Head of caudate nucleus (tissue), 42 donors: ENCODE measurements around the gene MAMLD1.

Experiments used
- DNase-seq, 42 donors: peaks; one replicate each; pipeline versions ENCODE4 v3.0.0 to v3.0.0-alpha.2; 2020 to 2021; ENCODE audit warnings: mixed read lengths in 7 of 42
- intact Hi-C: fragments of 100-400 bp; cut with DNase I; formaldehyde crosslinking; loops from one replicate; pipeline ENCODE4 v1.15.0; 2022

Gene MAMLD1

DNA sequence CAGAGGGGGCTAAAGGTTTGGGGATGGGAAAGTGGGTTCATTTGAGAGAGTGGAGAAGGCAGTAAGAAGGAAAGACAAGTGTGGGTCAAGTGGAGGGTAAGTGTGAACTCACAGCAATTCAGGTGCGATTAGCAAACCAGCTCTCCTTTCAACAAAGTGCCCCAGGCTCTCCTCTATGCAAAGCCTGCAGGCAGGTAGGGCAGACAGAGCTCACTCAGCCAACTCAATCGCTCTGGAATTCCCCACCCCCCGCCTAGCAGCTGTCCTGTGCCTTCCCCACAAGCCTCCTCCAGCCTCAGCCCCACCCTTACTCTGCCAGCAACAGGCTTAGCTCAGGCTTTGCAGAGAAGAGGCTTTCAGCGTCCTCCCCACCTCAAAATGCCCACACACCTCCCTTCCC is 14.8 kb upstream of the MAMLD1 start:
- peak in 1 of 42 donors; percentile 4 for DNase-seq
- intact Hi-C loops = no loop called here

DNA sequence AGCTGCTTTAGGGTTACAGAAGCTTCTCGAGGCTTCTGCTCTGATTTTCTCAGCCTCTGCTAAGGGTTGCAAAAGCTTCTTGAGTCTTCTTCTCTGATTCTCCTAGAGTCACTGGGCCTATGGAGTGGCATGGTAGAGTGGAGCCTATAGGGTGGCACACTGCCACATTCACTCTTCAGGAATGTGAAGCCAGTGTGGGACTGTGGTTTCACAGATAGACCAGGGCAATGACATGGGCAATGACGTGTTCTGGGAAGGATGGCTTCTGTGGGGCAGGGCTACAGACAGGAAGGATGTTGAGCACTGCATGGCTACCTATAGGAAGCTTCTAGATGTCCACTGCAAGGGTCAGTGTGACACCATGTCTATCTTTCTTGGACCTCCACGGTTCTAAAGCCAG is 11.0 kb upstream of the MAMLD1 start:
- intact Hi-C loops = loop anchor here (10.0 kb wide), 1 partner anchor 387 kb away; no protein-coding TSS in a partner anchor

DNA sequence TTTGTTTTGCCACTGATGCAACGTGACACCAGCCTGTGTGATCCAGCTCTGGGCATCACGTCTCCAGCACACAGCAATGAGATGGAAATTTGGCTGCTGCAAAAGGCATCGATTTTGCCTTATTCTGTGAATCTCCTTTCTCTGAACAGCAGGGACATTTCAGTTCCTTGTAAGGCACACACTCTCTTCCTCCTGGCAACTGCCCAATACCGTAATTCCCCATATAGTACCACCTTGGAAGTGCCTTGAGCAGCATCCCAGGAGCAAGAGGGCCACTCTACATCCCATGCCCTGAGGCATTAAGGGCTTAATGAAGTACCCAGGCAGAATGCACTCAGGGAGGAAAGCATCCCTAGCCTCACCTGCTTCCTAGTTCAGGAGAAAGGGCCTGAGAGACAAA is 10.5 kb upstream of the MAMLD1 start:
- DNase-seq = peak in 2 of 42 donors; percentile 9
- intact Hi-C loops = loop anchor here (10.0 kb wide), 1 partner anchor 388 kb away; no protein-coding TSS in a partner anchor

More for the DNA sequence above, 11.0 kb upstream of the MAMLD1 start:
- DNase-seq = no peak

DNA sequence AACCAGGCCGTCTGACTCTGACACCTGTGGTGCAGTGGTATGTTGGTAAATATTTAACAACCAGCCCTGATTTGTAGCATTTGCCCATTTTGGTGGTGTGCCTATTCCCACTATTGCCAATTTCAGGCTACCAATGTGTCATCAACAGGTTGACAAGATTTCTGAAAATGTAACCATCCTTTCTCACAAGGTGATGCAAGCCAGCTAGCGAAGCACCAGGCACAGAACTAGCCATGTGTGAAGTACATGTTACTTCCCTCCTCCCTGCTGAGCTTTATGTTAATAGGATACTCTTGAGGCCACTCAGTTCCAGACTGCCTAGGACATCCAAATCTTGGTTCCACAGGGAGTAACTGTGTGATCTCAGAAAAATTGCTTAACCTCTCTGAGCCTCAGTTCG is 7.2 kb upstream of the MAMLD1 start:
- no peak for DNase-seq
- intact Hi-C loops = loop anchor here (10.0 kb wide), 1 partner anchor 391 kb away; no protein-coding TSS in a partner anchor

- intact Hi-C loops = loop anchor here (10.0 kb wide), 1 partner anchor 393 kb away; no protein-coding TSS in a partner anchor
- no peak for DNase-seq
These were observed 5.3 kb upstream of the MAMLD1 start for GRCh38 chrX:150357790-150358189.

DNA sequence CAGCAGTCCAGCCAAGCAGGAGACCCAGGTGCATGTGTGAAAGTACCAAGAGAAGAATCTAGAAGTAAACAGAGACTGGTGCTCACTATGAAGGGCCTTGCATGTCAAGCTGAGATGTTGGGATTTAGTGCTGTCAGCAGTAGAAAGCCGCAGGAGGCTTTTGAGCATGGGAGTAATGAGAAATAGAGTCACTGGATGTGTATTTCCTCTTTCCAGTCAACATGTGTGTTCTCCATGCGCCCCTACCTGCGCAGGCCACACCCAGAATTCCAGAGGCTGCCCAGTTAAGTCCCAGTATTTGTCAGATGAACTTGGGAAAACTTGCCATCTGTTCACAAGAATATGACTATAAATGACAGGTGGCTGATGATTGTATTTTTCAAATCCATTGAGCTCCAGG is 4.5 kb upstream of the MAMLD1 start:
- intact Hi-C loops = loop anchor here (10.0 kb wide), 1 partner anchor 394 kb away; no protein-coding TSS in a partner anchor
- no peak for DNase-seq

- intact Hi-C loops = loop anchor here (10.0 kb wide), 2 partner anchors 124 to 204 kb away; partner anchors contain the start of gene MTM1
- DNase-seq = no peak
These were observed 2.8 kb upstream of the MAMLD1 start for GRCh38 chrX:150360331-150360730.

GRCh38 chrX:150361070-150361776 is 1.9 kb upstream of the MAMLD1 start:
- intact Hi-C loops = loop anchor here (10.0 kb wide), 2 partner anchors 124 to 204 kb away; partner anchors contain the start of gene MTM1
- no peak for DNase-seq

GRCh38 chrX:150361777-150362351 is 1.3 kb upstream of the MAMLD1 start:
- DNase-seq = peak in 2 of 42 donors; percentile 23 to 36
- intact Hi-C loops = loop anchor here (10.0 kb wide), 2 partner anchors 123 to 203 kb away; partner anchors contain the start of gene MTM1

GRCh38 chrX:150363561-150364346 is 637 bp downstream of the MAMLD1 start:
- intact Hi-C loops = loop anchor here (10.0 kb wide), 2 partner anchors 121 to 201 kb away; partner anchors contain the start of gene MTM1
- DNase-seq = peak in 39 of 42 donors; percentile 24 to 76 (median 55)

GRCh38 chrX:150364347-150365050 is 1.4 kb downstream of the MAMLD1 start:
- peak in 33 of 42 donors; percentile 22 to 72 (median 38) for DNase-seq
- intact Hi-C loops = loop anchor here (10.0 kb wide), 2 partner anchors 120 to 200 kb away; partner anchors contain the start of gene MTM1

- intact Hi-C loops = loop anchor here (10.0 kb wide), 2 partner anchors 119 to 199 kb away; partner anchors contain the start of gene MTM1
- DNase-seq = peak in 41 of 42 donors; percentile 48 to 92 (median 86)
These were observed 2.2 kb downstream of the MAMLD1 start for GRCh38 chrX:150365051-150365989.

- intact Hi-C loops = loop anchor here (10.0 kb wide), 2 partner anchors 119 to 199 kb away; partner anchors contain the start of gene MTM1
- DNase-seq = peak in 40 of 42 donors; percentile 19 to 77 (median 50)
These were observed 3.1 kb downstream of the MAMLD1 start for GRCh38 chrX:150365990-150366911.

DNA sequence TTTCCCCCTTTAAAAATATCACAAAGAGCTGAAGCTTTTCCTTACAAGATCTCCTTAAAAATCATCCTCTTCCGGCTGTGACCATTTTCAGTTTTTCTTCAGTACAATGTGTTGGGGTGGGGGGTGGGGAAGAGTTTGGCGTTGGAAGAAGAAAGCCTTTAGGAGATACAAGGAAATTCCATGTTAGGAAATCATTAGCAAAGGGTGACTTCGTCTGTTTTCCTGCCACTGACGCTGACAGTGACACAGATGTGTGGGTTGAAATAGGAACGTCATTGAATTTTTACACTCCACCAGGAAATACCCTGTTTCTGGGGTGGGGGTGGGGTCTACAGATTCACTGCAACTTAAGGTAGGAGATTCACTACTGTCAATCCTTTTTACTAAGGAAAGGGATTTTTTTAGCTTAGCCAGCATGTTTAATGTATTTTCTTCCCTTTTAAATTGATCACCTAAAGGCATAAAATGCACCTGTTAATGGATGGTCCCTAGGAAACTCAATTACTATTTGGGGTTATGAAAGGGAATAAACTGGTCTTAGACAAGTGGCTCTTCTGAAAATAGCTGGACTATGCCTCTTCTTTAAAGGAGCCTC is 3.9 kb downstream of the MAMLD1 start:
- intact Hi-C loops = loop anchor here (10.0 kb wide), 2 partner anchors 118 to 198 kb away; partner anchors contain the start of gene MTM1
- peak in 3 of 42 donors; percentile 9 to 40 (median 21) for DNase-seq

DNA sequence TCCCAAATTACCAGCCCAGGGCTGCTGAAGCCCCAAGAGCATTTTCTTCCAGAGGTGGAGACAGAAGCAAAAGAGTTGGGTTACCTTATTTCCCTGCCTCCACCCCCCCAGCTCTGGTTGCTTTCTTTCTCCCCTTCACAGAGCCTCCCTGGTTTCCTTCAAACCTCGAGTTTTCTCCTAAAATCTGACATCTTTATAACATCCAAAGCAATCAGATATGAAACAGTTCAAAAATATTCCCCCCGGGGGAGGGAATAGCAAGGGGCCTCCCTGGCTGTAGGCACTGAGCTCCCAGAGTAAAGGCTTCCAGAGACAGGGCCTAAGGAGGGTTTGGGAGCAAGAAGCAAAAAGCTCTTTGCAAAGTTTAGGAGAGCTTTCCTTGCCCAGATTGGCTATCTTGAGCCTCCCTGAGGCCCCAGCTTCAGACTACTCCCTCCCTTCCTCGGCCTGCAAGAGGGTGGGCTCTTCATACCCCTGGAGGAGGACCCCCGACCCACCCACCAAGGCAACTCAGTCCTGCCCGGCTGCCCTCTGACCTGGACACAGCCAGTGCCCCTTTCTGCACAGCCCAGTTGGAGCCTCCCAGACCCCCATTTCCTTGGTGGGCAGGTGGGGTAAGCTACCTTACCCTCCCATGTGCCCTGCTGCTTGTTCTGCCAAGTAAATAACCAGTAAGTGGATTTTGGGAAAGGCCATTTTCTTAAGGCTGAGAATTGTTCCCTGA is 7.6 kb downstream of the MAMLD1 start:
- intact Hi-C loops = no loop called here
- no peak for DNase-seq
